Fibroblast of peridontal ligament (primary cell): ENCODE results near the gene RHOXF1.
"Not testable (repeated sequence)": the region's sequence is repeated elsewhere in the genome, so short reads cannot be mapped to it uniquely, and the experiment has no call there.

Source experiments
- DNase-seq: peaks from one replicate; pipeline ENCODE4 v3.0.0-alpha.2; 2010; ENCODE audit errors: extremely low read depth

The RHOXF1 gene, protein sequence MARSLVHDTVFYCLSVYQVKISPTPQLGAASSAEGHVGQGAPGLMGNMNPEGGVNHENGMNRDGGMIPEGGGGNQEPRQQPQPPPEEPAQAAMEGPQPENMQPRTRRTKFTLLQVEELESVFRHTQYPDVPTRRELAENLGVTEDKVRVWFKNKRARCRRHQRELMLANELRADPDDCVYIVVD

DNA sequence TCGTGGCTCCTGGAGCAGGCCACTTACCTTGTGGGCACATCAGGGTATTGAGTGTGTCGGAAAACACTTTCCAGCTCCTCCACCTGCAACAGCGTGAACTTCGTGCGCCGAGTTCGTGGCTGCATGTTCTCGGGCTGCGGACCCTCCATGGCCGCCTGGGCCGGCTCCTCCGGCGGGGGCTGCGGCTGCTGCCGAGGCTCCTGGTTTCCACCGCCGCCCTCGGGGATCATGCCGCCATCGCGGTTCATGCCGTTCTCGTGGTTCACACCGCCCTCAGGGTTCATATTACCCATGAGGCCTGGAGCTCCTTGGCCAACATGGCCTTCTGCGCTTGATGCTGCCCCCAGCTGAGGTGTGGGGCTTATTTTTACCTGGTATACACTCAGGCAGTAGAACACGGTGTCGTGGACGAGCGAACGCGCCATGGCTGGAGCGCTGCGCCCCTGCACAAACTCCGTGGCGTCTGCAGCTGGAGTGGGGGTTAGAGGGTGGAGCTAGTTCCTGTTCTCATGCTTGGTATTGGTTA lies at the start of gene RHOXF1:
Gene RHOXF1 (minus strand): TSS at position 476 of the 526 bp plus-strand sequence. CDS start 51 bp downstream, at position 425.
- no peak for DNase-seq

DNA sequence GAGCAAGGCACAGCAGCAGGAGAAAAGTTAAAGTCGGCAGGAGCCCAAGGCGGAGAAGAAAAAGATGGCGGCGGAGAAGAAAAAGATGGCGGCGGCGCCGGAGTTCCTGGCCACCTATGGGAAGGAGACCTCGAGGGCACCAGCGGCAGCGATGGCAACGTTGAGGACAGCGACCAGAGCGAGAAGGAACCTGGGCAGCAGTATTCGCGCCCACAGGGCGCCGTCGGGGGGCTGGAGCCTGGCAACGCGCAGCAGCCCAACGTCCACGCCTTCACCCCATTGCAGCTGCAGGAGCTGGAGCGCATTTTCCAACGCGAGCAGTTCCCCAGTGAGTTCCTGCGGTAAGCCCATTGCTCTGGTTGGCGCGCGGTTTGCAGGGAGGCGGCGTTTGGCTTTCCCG lies 43.4 kb upstream of the RHOXF1 start:
- DNase-seq = not testable (repeated sequence)

GRCh38 chrX:120158313-120158712 lies 42.6 kb upstream of the RHOXF1 start, which contains the start of gene RHOXF2:
Gene RHOXF2, plus strand, starts transcription at chrX:120158613. Its CDS starts 138 bp downstream, at chrX:120158751.
- DNase-seq = not testable (repeated sequence)

DNA sequence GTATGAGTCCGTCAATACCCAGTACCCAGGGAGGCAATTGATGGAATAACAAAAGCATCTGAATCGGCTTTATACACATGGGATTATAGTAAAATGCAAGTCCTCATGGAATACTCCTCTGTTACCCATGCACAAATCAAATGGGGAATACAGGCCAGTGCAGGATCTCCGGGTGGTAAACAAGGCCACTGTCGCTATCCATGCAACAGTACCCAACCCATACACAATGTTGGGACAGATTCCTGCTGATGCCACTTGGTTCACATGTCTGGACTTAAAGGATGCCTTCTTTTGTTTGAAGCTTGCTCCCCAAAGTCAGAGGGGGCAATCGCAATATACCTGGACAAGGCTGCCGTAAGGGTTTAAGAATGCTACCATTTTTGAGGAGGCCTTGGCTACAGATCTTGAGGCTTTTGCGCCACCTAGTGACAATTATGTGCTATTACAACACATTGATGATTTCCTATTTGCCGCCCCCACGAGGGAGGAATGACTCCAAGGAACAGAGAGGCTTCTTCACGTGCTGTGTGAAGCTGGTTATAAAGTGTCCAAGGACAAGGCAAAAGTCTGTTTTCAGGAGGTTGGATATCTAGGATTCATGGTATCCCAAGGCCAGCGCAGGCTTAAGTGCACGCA lies 34.5 kb upstream of the RHOXF1 start:
- not testable (repeated sequence) for DNase-seq

DNA sequence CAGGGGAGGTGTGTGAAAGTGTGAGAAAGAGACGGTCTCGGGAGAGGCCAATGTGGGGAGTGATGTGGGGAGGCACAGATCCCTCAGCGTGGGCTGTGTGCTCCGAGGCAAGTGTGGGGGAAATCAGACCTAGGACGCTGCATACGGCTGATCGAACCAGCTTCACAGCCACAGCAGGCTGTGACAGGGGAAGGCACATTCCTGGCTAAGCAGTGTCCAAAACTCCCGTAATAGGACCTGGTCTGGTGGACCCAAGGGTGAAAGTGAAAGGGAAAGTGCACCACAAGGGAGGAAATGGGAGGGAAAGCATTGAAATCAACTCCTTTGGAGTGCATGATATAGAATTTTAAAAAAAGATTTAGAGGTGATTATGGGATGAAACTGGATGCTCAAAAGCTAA lies 31.8 kb upstream of the RHOXF1 start:
- no peak for DNase-seq

DNA sequence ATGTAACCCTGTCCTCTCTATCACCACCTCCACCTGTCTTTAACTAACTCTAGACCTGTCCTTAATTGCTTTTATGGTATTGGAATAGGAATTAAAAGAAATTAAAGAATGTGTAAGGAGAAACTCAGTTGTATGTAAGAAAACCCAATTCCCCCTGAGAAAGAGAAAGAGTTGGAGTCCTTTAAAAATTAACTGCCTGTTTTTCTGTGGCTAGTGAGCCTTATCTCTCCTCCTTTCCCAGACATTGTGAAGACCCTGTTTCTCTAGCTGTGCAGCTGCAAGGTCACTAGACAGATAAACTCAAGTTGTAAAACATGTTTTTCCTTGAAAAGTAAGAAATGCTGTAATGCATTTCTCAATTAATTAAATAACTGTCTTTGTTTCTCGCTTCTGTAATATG lies 30.6 kb upstream of the RHOXF1 start:
- DNase-seq = not testable (repeated sequence)

GRCh38 chrX:120145295-120145925 lies 29.7 kb upstream of the RHOXF1 start:
- DNase-seq = no peak

- DNase-seq = no peak
Observed at GRCh38 chrX:120144178-120144844, 28.6 kb upstream of the RHOXF1 start.

GRCh38 chrX:120140293-120140981 lies 24.7 kb upstream of the RHOXF1 start:
- no peak for DNase-seq

GRCh38 chrX:120137439-120137838 lies 21.7 kb upstream of the RHOXF1 start:
- DNase-seq = no peak

- no peak for DNase-seq
Observed at GRCh38 chrX:120136840-120137239, 21.1 kb upstream of the RHOXF1 start.

GRCh38 chrX:120136128-120136527 lies 20.4 kb upstream of the RHOXF1 start:
- no peak for DNase-seq

DNA sequence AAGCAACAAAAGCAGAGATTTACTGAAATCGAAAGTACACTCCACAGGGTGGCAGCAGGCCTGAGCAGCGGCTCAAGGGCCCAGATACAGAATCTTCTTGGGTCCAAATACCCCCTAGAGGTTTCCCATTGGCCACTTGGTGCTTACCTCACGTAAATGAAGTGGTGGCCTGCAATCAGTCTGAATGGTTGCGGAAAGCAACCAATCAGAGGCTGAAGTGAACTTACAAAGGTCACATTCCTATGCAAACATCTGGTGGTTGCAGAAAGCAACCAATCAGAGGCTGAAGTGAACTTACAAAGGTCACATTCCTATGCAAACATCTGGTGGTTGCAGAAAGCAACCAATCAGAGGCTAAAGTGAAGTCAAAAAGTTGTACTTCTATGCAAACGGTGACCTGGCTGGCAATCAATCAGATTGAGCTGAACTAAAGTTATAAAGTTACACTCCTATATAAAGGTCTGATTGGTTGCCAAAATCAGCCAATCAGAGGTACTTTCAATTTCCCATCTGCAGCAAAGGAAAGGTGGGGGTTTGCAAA lies 12.7 kb upstream of the RHOXF1 start:
- DNase-seq = not testable (repeated sequence)

GRCh38 chrX:120125444-120125843 lies 9.7 kb upstream of the RHOXF1 start:
- peak; percentile 2 for DNase-seq

GRCh38 chrX:120120223-120120622 lies 4.5 kb upstream of the RHOXF1 start:
- no peak for DNase-seq

DNA sequence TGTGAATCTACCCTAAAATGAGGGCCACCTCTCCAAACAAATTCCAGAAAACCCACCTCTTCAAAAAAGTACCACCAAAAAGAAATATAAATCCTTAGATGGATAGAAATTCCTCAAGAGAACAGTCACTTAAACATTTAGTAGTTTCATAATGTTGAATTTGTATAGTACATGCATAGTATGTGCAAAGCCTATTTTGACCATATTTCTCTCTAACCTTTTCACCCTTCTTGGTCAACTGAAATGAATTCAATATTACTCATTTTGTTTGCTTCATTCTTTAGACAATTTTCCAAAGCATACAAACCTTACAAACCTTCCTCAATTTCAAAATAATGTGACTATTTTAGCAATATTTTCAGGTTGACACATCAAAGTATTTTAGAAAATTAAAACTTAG lies 4.1 kb downstream of the RHOXF1 start:
- no peak for DNase-seq

DNA sequence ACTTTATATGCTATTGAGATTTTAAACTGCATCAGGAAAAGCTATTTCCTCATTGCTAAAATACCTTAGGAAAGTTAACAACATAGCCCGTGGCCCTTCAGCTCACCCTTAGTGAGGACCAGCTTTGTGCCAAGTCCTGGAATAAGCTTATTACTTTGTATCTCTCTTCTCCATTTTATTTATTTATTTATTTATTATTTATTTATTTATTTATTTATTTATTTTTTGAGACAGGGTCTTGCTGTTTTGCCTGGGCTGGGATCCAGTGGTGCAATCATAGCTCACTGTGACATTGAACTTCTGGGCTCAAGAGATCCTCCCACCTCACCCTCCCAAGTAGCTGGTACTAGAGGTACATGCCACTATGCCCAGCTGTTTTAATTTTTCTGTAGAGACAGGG lies 6.3 kb downstream of the RHOXF1 start:
- DNase-seq = no peak

GRCh38 chrX:120104707-120105106 lies 11.0 kb downstream of the RHOXF1 start:
- not testable (repeated sequence) for DNase-seq

DNA sequence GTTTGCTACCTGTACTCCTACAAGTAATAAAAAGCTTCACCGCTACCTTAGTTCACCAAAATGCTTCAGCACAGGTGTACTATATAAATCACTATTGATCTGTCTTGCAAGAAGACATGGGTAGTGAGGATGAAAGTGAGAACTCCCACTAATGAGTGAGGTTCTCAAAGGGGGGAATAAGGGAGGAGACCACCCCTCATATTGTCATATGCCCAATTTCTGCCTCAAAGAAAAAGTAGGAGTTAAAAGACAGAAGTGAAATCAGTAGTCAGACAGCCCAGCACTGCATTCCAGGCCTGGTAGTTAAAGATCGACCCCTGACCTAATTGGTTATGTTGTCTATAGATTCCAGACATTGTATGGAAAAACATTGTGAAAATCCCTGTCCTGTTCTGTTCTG lies 14.7 kb downstream of the RHOXF1 start:
- not testable (repeated sequence) for DNase-seq

DNA sequence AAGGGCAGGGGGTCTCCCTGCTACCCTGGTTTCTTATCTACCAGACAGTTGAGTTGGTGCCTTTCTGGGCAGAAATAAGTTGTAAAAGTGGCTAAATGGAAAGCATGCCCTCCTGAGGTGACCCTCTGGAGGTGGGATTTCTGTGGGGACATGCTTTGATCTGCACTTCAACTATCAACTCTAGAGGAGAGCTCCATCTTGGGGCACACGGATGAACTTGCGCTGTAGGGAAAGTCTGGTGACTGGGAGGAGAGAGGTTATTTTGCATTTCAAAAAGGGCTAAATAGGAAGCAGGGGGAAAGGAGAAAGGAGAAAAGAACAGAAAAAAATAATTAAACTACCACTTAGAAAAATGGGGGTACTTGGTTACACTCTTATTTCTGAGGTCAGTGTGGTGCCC lies 25.5 kb downstream of the RHOXF1 start:
- DNase-seq = no peak

DNA sequence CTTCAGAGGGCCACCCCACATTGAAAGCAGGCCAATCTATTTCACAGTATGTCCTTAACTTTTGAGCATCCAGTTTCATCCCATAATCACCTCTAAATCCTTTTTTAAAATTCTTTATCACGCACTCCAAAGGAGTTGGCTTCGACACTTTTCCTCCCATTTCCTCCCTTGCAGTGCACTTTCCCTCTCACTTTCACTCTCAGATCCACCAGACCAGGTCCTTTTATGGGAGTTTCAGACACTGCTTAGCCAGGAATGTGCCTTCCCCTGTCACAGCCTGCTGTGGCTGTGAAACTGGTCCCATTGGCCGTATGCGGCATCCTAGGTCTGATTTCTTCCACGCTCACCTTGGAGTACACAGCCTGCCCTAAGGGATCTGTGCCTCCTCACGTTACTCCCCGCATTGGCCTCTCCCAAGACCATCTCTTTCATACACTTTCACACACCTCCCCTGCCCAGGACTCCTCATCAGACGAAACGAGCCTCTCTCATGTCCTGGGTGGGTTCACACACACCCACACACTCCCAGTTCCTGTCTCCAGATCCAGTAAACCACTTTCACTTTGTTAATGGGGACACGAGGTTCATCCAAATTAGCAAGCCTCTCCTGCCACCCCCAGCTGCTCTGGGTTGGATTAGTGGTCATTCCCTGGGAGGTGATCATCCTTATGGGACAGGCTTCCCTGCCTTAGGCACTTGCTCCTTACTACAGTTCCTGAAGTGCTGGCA lies 28.3 kb downstream of the RHOXF1 start:
- no peak for DNase-seq
